Astrocyte of the spinal cord (primary cell): ENCODE data around the gene SMIM44.
"Not testable (repeated sequence)": the region's sequence is repeated elsewhere in the genome, so short reads cannot be mapped to it uniquely, and the experiment has no call there.

Experiments used
- DNase-seq: peaks from one replicate; pipeline ENCODE4 v3.0.0; 2011; ENCODE audit warnings: low read depth, low spot score
- H3K4me3 ChIP-seq: 2 replicates; pipeline ENCODE4 v1.5.1; 2011; ENCODE audit warnings: low read depth, mild to moderate bottlenecking, low read length, moderate library complexity
- CTCF ChIP-seq: IDR thresholded peaks from 2 replicates; pipeline ENCODE4 v1.5.1; 2012; ENCODE audit warnings: low read depth, mild to moderate bottlenecking, low read length, inconsistent platforms
- in situ Hi-C: cut with HindIII; loops from 2 replicates; pipeline ENCODE4 v1.10.0; 2017; ENCODE audit warnings: low sequenced_read_pairs

SMIM44 gene

GRCh38 chr19:3483226-3483628 is at the start of gene SMIM44:
SMIM44 (minus strand) TSS chr19:3483441; CDS start chr19:3483403, 38 bp downstream.
- no peak within 1 kb of the TSS for H3K4me3 ChIP-seq
- in situ Hi-C loops = no loop called here
- no peak for DNase-seq
- no peak for TF ChIP-seq CTCF

GRCh38 chr19:3533033-3533432 is 49.8 kb upstream of the SMIM44 start:
- TF ChIP-seq CTCF = no peak

GRCh38 chr19:3532154-3532786 is 49.0 kb upstream of the SMIM44 start:
- no peak for DNase-seq
- H3K4me3 ChIP-seq = no peak overlapping the region
- in situ Hi-C loops = no loop called here
- TF ChIP-seq CTCF = no peak

More at GRCh38 chr19:3533033-3533432, 49.8 kb upstream of the SMIM44 start:
- no peak overlapping the region for H3K4me3 ChIP-seq
- no peak for DNase-seq
- in situ Hi-C loops = no loop called here

GRCh38 chr19:3531716-3532115 is 48.5 kb upstream of the SMIM44 start:
- DNase-seq = no peak
- in situ Hi-C loops = no loop called here
- TF ChIP-seq CTCF = no peak
- no peak overlapping the region for H3K4me3 ChIP-seq

GRCh38 chr19:3530389-3530788 is 47.1 kb upstream of the SMIM44 start:
- no peak overlapping the region for H3K4me3 ChIP-seq

GRCh38 chr19:3529299-3529698 is 46.1 kb upstream of the SMIM44 start:
- DNase-seq, in situ Hi-C loops: not testable (repeated sequence)

More at GRCh38 chr19:3530389-3530788, 47.1 kb upstream of the SMIM44 start:
- no peak for TF ChIP-seq CTCF
- in situ Hi-C loops = no loop called here
- DNase-seq = no peak

GRCh38 chr19:3528539-3529211 is 45.4 kb upstream of the SMIM44 start:
- H3K4me3 ChIP-seq = no peak overlapping the region
- in situ Hi-C loops = no loop called here
- no peak for TF ChIP-seq CTCF
- DNase-seq = no peak

More at GRCh38 chr19:3529299-3529698, 46.1 kb upstream of the SMIM44 start:
- H3K4me3 ChIP-seq = not testable (repeated sequence)
